SK-N-MC (cell line): ENCODE measurements around the gene UGT1A6.
A peak's percentile ranks its signal among the peaks of the same experiment; 100 is the strongest.

Experiments
- DNase-seq: peaks from one replicate; pipeline ENCODE4 v3.0.0-alpha.2; 2011; ENCODE audit warnings: low read depth, low spot score
- H3K27ac ChIP-seq: fragments of 200-600 bp; sonication (generic); 2 replicates; pipeline ENCODE4 v1.5.1; 2016; ENCODE audit warnings: mixed run types
- H3K36me3 ChIP-seq: fragments of 200-600 bp; sonication (generic); 2 replicates; pipeline ENCODE4 v1.6.1; 2017; ENCODE audit warnings: antibody characterized with exemption, low read length, mixed read lengths; ENCODE audit not compliant: insufficient read depth
- H3K4me3 ChIP-seq: fragments of 200-600 bp; sonication (generic); 2 replicates; pipeline ENCODE4 v1.5.1; 2016
- H3K9ac ChIP-seq: fragments of 200-600 bp; sonication (generic); 2 replicates; pipeline ENCODE4 v1.8.0; 2017; ENCODE audit warnings: mixed run types, mixed read lengths; ENCODE audit not compliant: insufficient read length
- H3K9me3 ChIP-seq: fragments of 200-600 bp; sonication (generic); 2 replicates; pipeline ENCODE4 v1.6.1; 2017; ENCODE audit warnings: low read depth, mild to moderate bottlenecking, antibody characterized with exemption, low read length, moderate library complexity, mixed read lengths
- EZH2 ChIP-seq: fragments of 200-600 bp; sonication (generic); IDR thresholded peaks from one replicate; pipeline ENCODE4 v1.6.1; 2017; ENCODE audit warnings: antibody characterized with exemption
- FOXP2 ChIP-seq: optimal IDR thresholded peaks from 2 replicates; pipeline ENCODE3; 2011; ENCODE audit warnings: mild to moderate bottlenecking, moderate library complexity; ENCODE audit not compliant: insufficient read depth; ENCODE audit errors: extremely low read length, control extremely low read depth
- POLR2AphosphoS5 ChIP-seq: IDR thresholded peaks from 2 replicates; pipeline ENCODE4 v1.6.1; 2012; ENCODE audit warnings: mild to moderate bottlenecking, low read depth, low read length, borderline replicate concordance

UGT1A6 gene

DNA sequence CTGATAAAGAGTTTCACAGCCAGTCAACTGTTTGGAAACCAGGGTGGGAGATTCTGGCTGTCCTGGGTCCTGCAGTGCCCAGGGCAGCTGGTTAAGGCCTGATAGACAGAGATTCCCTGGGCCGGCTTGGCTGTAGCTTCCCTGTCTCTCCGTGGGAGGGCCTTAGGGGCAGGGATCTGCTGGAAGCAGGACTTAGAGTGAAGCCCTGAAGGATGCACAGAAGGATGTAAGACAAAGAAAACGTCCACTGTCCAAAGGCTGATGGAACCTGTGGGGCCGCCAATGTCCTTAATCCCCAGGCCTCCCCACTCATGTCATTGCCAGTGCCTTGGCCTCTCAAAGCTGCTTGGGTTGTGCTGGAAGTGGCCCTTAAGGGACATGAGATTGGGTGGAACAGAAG is 118.4 kb downstream of the UGT1A6 start:
- no peak for TF ChIP-seq POLR2AphosphoS5
- no peak for TF ChIP-seq FOXP2
- TF ChIP-seq EZH2: no peak
- Histone ChIP-seq H3K9ac (no peak overlapping the region), H3K4me3 (no peak overlapping the region)

DNA sequence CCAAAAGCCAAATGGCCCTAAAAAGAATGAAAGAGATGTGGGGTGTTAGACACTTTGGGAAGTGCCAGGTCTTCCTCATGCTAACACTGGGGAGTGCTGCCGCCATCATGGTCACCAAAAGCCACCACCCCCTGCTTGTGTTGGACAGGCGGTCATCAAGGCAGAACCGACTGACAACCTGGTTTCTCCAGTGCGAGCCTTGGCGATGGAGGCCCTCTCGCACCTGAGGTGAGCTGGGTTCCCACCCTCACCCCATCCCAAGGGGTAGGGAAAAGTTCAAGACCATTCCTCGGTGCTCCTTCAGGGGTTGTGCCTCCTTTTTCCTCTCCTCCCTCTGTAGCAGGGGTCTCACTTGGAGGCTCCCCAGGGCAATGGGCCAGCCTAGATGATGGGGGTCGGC is 119.0 kb downstream of the UGT1A6 start:
- Histone ChIP-seq H3K4me3 (no peak overlapping the region), H3K27ac (no peak overlapping the region), H3K36me3 (peaks cover 11% of the 10 kb centered on the region; the same call in 1 of the 2 replicates), H3K9me3 (no peaks in the 10 kb centered on the region), H3K9ac (no peak overlapping the region)
- TF ChIP-seq POLR2AphosphoS5: no peak
- TF ChIP-seq EZH2: no peak
- TF ChIP-seq FOXP2: no peak
- no peak for DNase-seq

More for the DNA sequence above, 118.4 kb downstream of the UGT1A6 start:
- peaks cover 8% of the 10 kb centered on the region; the same call in 1 of the 2 replicates for H3K36me3 ChIP-seq
- H3K27ac ChIP-seq: no peak overlapping the region
- no peak for DNase-seq
- H3K9me3 ChIP-seq: no peaks in the 10 kb centered on the region

DNA sequence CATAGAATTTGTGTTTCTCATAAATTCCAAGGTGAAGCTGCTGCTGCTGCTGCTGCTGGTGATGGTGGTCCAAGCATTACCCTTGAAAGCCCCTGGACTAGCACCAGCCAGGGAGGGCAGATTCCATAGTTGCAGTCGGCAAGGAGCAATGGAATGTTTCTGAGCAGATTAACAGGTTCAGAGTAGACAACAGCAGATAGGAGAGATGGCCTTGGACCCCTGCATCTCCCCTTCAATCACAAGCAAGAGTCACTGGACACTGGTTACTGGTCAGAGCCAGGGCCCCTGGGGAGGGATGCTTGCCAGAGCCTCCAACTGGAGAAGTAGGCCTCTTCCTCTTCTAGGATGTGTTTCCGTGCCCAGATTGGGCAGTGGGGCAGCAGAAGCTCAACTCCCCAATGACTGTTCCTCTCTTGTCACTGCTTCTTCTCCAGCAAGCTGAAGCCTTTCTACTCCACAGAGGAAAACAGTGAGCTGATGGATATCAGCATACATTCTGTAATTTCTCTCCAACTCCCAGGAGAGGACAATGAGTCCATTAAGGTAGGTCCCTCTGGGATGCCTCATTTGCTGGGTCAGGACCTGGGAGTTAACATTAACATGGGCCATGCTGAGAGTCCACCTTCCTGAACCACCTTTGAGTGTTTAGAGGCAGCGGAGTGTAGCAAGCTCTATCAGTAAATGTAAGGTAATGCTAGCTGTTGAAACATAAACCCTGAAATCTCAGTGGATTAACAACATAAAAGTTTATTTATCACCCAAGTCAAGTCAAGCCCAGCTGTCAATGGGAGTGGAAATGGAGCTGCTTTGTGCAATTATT is 120.8 kb downstream of the UGT1A6 start:
- H3K36me3 ChIP-seq: peaks cover 11% of the 10 kb centered on the region; the same call in 1 of the 2 replicates
- no peak overlapping the region for H3K4me3 ChIP-seq
- TF ChIP-seq POLR2AphosphoS5 (no peak; the same call in 1 of the 2 replicates), FOXP2 (no peak), EZH2 (no peak)
- no peak for DNase-seq
- H3K27ac ChIP-seq: no peak overlapping the region
- H3K9ac ChIP-seq: no peak overlapping the region
- no peaks in the 10 kb centered on the region for H3K9me3 ChIP-seq

DNA sequence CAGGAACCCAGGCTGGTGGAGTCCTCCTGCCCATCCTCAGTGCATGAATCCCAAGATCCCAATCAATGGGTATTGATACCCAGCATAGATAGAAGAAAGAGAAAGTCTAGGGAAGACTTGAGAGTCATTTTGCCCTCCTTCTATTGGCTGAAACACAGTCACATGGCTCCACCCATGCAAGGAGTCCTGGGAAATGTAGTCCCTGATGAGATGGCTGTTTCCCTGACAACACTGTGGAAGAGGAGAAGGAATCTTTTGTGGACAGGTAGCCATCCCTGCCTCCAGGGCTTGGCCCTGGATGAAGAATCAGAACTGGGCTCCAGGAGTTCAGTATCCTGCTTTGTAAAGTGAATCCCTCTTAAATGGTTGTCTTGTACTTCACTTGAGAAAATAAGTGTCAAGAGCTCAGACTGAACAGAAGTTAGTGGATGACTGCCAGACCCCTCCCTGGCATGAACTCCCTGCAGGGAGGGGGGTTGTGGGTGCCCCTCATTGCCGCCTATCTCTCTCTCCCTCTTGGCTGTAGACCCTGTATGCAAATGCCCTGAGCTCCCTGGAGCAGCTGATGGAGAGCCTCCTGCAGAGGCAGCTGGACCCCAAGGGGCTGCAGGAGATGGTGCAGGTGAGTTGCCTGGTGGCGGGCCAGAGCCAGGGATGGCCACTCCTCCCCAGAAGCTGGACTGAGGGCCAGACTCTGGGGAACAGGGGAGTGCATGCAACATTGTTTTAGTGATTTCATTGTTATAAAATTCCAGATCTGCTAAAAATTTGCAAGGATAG is 121.6 kb downstream of the UGT1A6 start:
- H3K9ac ChIP-seq: no peak overlapping the region
- H3K4me3 ChIP-seq: no peak overlapping the region
- DNase-seq: no peak
- TF ChIP-seq EZH2 (no peak), POLR2AphosphoS5 (0 out of 2 replicates have a peak, but pooled peaks have one; percentile 15), FOXP2 (no peak)
- H3K36me3 ChIP-seq: peaks cover 11% of the 10 kb centered on the region; the same call in 1 of the 2 replicates
- H3K27ac ChIP-seq: no peak overlapping the region
- no peaks in the 10 kb centered on the region for H3K9me3 ChIP-seq

DNA sequence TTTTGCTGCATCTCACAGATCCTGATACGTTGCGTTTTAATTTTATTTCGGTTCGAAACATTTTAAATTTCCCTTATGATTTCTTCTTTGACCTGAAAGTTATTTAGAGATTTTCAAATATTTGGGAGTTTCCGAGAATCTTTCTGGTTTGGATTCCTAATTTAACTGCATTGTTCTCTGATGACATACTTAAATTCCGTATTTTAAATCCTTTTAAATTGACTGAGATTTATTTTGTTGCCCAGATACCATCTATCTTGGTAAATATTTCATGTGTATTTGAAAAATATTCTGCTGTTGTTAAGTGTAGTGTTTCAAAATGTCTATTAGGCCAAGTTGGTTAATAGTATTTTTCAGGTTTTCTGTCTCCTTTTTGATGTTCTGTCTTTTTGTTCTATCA is 123.2 kb downstream of the UGT1A6 start:
- TF ChIP-seq POLR2AphosphoS5 (no peak), EZH2 (no peak), FOXP2 (no peak)
- no peak for DNase-seq
- peaks cover 11% of the 10 kb centered on the region; the same call in 1 of the 2 replicates for H3K36me3 ChIP-seq

DNA sequence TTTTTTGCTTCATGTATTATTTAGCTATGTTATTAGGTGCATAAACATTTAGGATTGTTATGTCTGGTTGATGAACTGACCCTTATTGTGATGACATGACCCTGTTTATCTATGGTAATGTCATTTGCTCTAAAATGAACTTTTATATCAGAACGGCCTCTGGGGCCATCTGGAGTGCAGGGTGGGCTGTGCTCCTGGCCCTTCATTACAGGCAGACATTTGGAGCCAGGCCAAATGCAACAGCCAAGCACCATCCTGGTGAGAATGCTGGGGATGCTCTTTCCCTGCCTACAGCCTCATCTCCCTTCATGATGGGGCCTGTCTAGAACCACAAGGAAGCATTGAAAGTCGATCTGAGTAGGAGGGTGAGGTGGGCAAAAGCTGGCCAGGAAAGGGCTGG is 123.6 kb downstream of the UGT1A6 start:
- no peak overlapping the region for H3K9ac ChIP-seq
- no peak overlapping the region for H3K4me3 ChIP-seq
- no peak overlapping the region for H3K27ac ChIP-seq
- TF ChIP-seq POLR2AphosphoS5: no peak
- no peak for TF ChIP-seq EZH2
- no peak for TF ChIP-seq FOXP2
- H3K9me3 ChIP-seq: no peaks in the 10 kb centered on the region
- H3K36me3 ChIP-seq: peaks cover 11% of the 10 kb centered on the region; the same call in 1 of the 2 replicates
- no peak for DNase-seq

More for the DNA sequence above, 123.2 kb downstream of the UGT1A6 start:
- Histone ChIP-seq H3K9ac (no peak overlapping the region), H3K27ac (no peak overlapping the region), H3K9me3 (no peaks in the 10 kb centered on the region), H3K4me3 (no peak overlapping the region)

DNA sequence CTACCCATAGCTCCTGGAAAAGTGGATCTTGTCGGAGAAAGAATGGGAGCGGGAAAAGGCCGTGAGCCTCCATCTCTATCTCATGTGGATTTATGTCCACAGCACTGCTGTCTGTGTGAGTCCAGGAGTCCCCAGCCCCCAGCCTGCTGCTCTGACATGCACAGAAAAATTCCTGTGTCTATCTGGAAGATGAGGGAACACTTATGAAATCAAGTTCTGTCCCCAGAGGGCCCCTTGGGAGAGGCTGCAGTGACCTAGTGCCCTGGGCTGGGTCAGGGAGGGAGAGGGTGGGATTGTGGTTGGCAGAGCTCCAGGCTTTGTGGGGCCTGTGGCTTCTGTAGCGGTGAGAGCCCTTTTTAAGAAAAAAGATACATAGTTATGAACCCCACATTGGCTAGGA is 124.1 kb downstream of the UGT1A6 start:
- TF ChIP-seq POLR2AphosphoS5 (no peak), EZH2 (no peak)
- DNase-seq: no peak
- Histone ChIP-seq H3K27ac (no peak overlapping the region), H3K36me3 (peaks cover 11% of the 10 kb centered on the region; the same call in 1 of the 2 replicates), H3K9me3 (no peaks in the 10 kb centered on the region), H3K4me3 (no peak overlapping the region), H3K9ac (no peak overlapping the region)

DNA sequence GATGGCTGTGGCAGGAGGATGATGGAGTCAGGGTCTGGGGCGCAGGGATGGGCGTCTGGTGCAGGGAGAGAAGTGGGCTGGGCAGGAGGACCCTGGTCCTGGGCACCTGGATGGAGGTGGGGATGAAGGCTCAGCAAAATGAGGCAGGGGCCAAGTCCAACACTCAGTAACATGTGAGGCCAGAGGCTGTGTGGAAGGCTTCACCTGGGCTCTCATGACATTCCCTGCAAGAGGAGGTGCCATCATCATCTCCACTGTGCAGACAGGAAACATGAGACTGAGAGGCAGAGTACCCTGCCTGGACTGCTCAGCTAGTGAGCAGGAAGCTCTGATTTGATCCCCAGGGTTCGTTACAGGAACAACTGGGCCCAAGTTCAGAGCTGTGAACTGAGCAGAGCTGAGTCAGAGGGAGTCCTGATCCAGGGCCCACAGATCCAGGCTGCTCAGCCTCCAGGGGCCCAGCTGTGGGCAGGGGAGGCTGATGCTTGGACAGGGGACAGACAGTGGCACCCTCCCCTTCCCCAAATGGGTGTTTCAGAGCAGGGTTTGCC is 124.7 kb downstream of the UGT1A6 start:
- no peak for TF ChIP-seq EZH2
- TF ChIP-seq FOXP2: no peak
- no peak for TF ChIP-seq POLR2AphosphoS5
- Histone ChIP-seq H3K36me3 (peaks cover 11% of the 10 kb centered on the region; the same call in 1 of the 2 replicates), H3K27ac (no peak overlapping the region), H3K9me3 (no peaks in the 10 kb centered on the region), H3K9ac (no peak overlapping the region), H3K4me3 (no peak overlapping the region)
- DNase-seq: no peak
